Measurements from ENCODE around the gene AXDND1. TPM values are rescaled to one million over a fixed set of nuclear protein-coding genes. Genes with fewer than 3 reads are reported as not detected.

AXDND1 gene
- total RNA-seq, 1 experiment from 2014 or later = 0.48 TPM

GRCh38 chr1:179337942-179338560 is 27.7 kb upstream of the AXDND1 start:
- Histone ChIP-seq H3K14ac (ENCODE audit: insufficient read depth, low read length) (no peak overlapping the region), H3K23ac (ENCODE audit: insufficient read length, low read depth, low read length) (no peak overlapping the region), H3K27me3 (ENCODE audit: insufficient read depth, low read length) (no peaks in the 10 kb centered on the region), H3K79me2 (ENCODE audit: insufficient read depth, low read length) (no peaks in the 10 kb centered on the region), H3K79me1 (ENCODE audit: insufficient read depth, low read depth, low read length, poor library complexity, severe bottlenecking) (no peaks in the 10 kb centered on the region), H2BK20ac (ENCODE audit: low read depth, low read length, poor library complexity, severe bottlenecking) (no peak overlapping the region), H4K5ac (ENCODE audit: insufficient read length, low read depth, low read length) (no peak overlapping the region), H2BK15ac (ENCODE audit: low read depth, low read length) (no peak overlapping the region), H2AFZ (ENCODE audit: low read length) (no peak overlapping the region), H2BK120ac (ENCODE audit: low read depth, low read length, poor library complexity, severe bottlenecking) (no peak overlapping the region), H2BK12ac (ENCODE audit: insufficient read length, low read depth, low read length) (no peak overlapping the region), H3K4ac (ENCODE audit: low read depth, low read length) (no peak overlapping the region), H3K9ac (ENCODE audit: extremely low read depth, insufficient read length, low read length) (no peak overlapping the region), H3T11ph (ENCODE audit: low read length) (no peak overlapping the region), H3K27ac (ENCODE audit: insufficient read length, low read depth, low read length) (no peak overlapping the region), H4K20me1 (ENCODE audit: control insufficient read depth, insufficient read depth, insufficient read length) (no peaks in the 10 kb centered on the region), H3K56ac (ENCODE audit: insufficient read length, low read depth, low read length) (no peak overlapping the region), H4K91ac (ENCODE audit: insufficient read length, low read depth, low read length) (no peak overlapping the region), H3K9me3 (ENCODE audit: control insufficient read depth, low read depth, low read length) (no peaks in the 10 kb centered on the region), H2AK5ac (ENCODE audit: insufficient read length, low read length) (no peak overlapping the region), H3K18ac (ENCODE audit: insufficient read length, low read depth, low read length) (no peak overlapping the region), H2BK5ac (ENCODE audit: insufficient read length, low read length) (no peak overlapping the region), H3K23me2 (ENCODE audit: insufficient read length, low read depth, low read length, poor library complexity, severe bottlenecking) (no peaks in the 10 kb centered on the region), H3K4me2 (ENCODE audit: insufficient read depth, insufficient read length, low read length) (no peak overlapping the region), H4K8ac (replicated peaks; ENCODE audit: insufficient read length, low read depth, low read length) (no peak overlapping the region), H3K4me1 (ENCODE audit: insufficient read depth, low read length) (no peaks in the 10 kb centered on the region)
- no peak for DNase-seq
- Mint-ChIP-seq H3K27me3 (ENCODE audit: low read depth) (no peaks in the 10 kb centered on the region), H3K36me3 (ENCODE audit: insufficient read depth in 1 of 3, low read depth in 3 of 3) (no peaks in the 10 kb centered on the region; a peak in 1 of 7 replicates), H3K4me3 (no peak overlapping the region), H3K4me1 (no peaks in the 10 kb centered on the region), H3K27ac (peak overlapping the region in 1 of 3 experiments; percentile 63; a peak in 1 of 7 replicates), H3K9me3 (no peaks in the 10 kb centered on the region)
- WGBS (ENCODE audit: extremely low coverage, insufficient read length, low lambda C conversion rate) = no CpG with 5 or more reads among the region's 5 CpGs
- no peak for TF ChIP-seq CTCF (conservative IDR thresholded peaks at IDR 0.05)
